GM12891 (cell line): Measurements from ENCODE around the gene TMEM205.

Experiments
- POLR2A ChIP-seq: IDR thresholded peaks from 2 replicates; pipeline ENCODE4 v1.6.1; 2011; ENCODE audit warnings: low read depth, low read length, control low read depth
- POLR2AphosphoS5 ChIP-seq: IDR thresholded peaks from 2 replicates; pipeline ENCODE4 v1.6.1; 2011; ENCODE audit warnings: low read depth, low read length, control low read depth
- POU2F2 ChIP-seq: IDR thresholded peaks from 2 replicates; pipeline ENCODE4 v1.6.1; 2011; ENCODE audit warnings: low read depth, mild to moderate bottlenecking, control low read depth, low read length, moderate library complexity
- SPI1 ChIP-seq: IDR thresholded peaks from 2 replicates; pipeline ENCODE4 v1.6.1; 2011; ENCODE audit warnings: low read depth, low read length, control low read depth
- TAF1 ChIP-seq: IDR thresholded peaks from 2 replicates; pipeline ENCODE4 v1.6.1; 2011; ENCODE audit warnings: low read depth, low read length, control low read depth

DNA sequence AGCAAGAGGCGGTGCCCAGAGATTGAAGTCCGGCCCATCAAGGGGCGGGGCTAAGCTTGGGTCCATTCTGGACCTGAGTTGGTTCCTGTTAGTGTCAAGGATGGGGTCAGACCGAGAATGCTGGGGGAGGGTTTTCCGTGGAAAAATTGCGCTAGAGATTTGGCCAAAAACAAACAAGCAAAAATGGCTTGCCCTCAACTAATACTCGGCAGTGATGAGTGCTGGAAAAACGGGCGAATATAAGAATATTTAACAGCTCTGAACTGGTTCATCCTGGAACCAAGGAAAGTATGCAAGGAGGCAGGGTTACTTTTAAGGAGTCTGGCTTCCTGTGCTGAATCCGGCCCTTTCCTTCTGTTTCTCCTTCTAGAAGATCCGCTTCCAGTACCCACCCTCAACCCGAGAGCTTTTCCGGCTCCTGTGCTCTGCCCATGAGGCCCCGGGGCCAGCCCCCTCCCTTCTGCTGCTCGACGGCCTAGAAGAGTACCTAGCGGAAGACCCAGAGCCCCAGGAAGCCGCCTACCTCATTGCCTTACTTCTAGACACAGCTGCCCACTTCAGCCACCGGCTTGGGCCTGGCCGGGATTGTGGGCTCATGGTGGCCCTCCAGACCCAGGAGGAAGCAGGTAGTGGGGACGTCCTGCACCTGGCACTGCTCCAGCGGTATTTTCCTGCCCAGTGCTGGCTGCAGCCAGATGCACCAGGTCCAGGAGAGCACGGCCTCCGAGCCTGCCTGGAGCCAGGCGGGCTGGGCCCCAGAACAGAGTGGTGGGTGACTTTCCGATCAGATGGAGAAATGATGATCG lies 29.3 kb upstream of the TMEM205 start:
- TF ChIP-seq TAF1: 0 out of 2 replicates have a peak, but pooled peaks have one; percentile 6
- TF ChIP-seq POLR2A: peak; percentile 5; the same call in 1 of the 2 replicates
- no peak for TF ChIP-seq POU2F2
- TF ChIP-seq POLR2AphosphoS5: peak; percentile 52; the same call in 1 of the 2 replicates
- TF ChIP-seq SPI1: no peak
